Retinal pigment epithelial cell (primary cell): ENCODE results near the gene OGT.
A peak's percentile ranks its signal among the peaks of the same experiment; 100 is the strongest.
"Not testable (repeated sequence)": the region's sequence is repeated elsewhere in the genome, so short reads cannot be mapped to it uniquely, and the experiment has no call there.

Source experiments
- DNase-seq: peaks from one replicate; pipeline ENCODE4 v3.0.0-alpha.2; 2010; ENCODE audit warnings: low read depth
- H3K4me3 ChIP-seq: 2 replicates; pipeline ENCODE4 v1.5.1; 2011; ENCODE audit warnings: mild to moderate bottlenecking, low read length, control low read depth, moderate library complexity
- CTCF ChIP-seq: conservative IDR thresholded peaks from 2 replicates; pipeline ENCODE4 v1.5.1; 2011; ENCODE audit warnings: low read depth, low read length, control low read depth, inconsistent platforms

Gene OGT

GRCh38 chrX:71532753-71533425, at the start of gene OGT:
Gene OGT, plus strand, starts transcription at chrX:71533104. Its CDS starts 196 bp downstream, at chrX:71533300.
- peak; percentile 92 for DNase-seq
- H3K4me3 ChIP-seq: peak within 1 kb of the TSS; percentile 95
- TF ChIP-seq CTCF: no peak

- no peak for TF ChIP-seq CTCF
- H3K4me3 ChIP-seq: no peak overlapping the region
- DNase-seq: no peak
Measured at GRCh38 chrX:71487814-71488213, 45.1 kb upstream of the OGT start.

GRCh38 chrX:71489540-71489939, 43.4 kb upstream of the OGT start:
- H3K4me3 ChIP-seq: no peak overlapping the region
- DNase-seq: no peak
- no peak for TF ChIP-seq CTCF

GRCh38 chrX:71492231-71493065, 40.5 kb upstream of the OGT start:
- no peak for DNase-seq
- TF ChIP-seq CTCF: no peak
- H3K4me3 ChIP-seq: peak overlapping the region; percentile 34

- H3K4me3 ChIP-seq: no peak overlapping the region
- no peak for TF ChIP-seq CTCF
- peak; percentile 18 for DNase-seq
Measured at GRCh38 chrX:71493111-71493613, 39.7 kb upstream of the OGT start.

GRCh38 chrX:71495979-71496378, 36.9 kb upstream of the OGT start:
- not testable (repeated sequence) for DNase-seq, H3K4me3 ChIP-seq

- H3K4me3 ChIP-seq: no peak overlapping the region
- DNase-seq: no peak
- TF ChIP-seq CTCF: no peak
Measured at GRCh38 chrX:71496476-71496875, 36.4 kb upstream of the OGT start.

- H3K4me3 ChIP-seq, DNase-seq: not testable (repeated sequence)
Measured at GRCh38 chrX:71502080-71502479, 30.8 kb upstream of the OGT start.
